GM19043 (cell line): ENCODE results near the gene SLFNL1.

Experiments
- ATAC-seq: cut with Tn5 transposase; IDR thresholded peaks from one replicate; pipeline ENCODE4 v1.9.1; 2021; ENCODE audit warnings: low read depth; ENCODE audit not compliant: unreplicated experiment

The SLFNL1 gene

DNA sequence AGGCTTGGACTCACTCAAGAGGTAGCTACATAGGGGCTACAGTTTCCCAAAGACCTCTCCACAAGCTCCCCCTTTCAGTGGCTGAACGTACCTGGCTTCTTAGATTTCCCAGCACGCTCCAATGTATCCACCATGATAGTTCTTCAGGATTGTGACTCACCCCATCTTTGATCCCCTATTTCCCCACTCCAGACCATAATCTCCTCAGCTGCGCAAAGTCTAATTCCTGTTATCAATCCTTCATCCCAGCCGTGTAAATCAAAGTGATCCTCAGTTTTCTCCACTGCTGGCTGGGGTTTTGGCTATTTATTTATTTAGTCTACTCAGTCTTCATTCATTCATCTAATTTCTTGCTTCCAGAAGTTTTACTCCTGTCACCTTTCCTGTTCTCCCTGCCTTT is 55.1 kb downstream of the SLFNL1 start:
- no peak for ATAC-seq
